Adrenal gland (tissue), 12 donors: ENCODE results near the gene TNS4. TPM values are rescaled to one million over a fixed set of nuclear protein-coding genes. Genes with fewer than 3 reads are reported as not detected.
A peak's percentile ranks its signal among the peaks of the same experiment; 100 is the strongest.

Source experiments
- DNase-seq, 7 donors: peaks; one replicate each; pipeline ENCODE4 v3.0.0-alpha.2; 2019 to 2020
- H3K27ac ChIP-seq, 5 donors: fragments of 200-600 bp; sonication (generic) in 4 of 5; 1 replicate in 3 of 5; 2 replicates in 2 of 5; pipeline versions ENCODE4 v1.5.1 to v1.8.0; 2016 to 2020; ENCODE audit warnings: mild to moderate bottlenecking in 1 of 5
- H3K27me3 ChIP-seq: fragments of 200-600 bp; 2 replicates; pipeline ENCODE4 v1.8.0; 2021
- H3K36me3 ChIP-seq, 2 donors: fragments of 200-600 bp; replicated peaks in 1 of 2; 1 replicate in 1 of 2; 2 replicates in 1 of 2; pipeline versions ENCODE4 v1.5.1 to v1.8.0; 2018 to 2022
- H3K4me1 ChIP-seq, 2 donors: fragments of 200-600 bp; replicated peaks in 1 of 2; 1 replicate in 1 of 2; 2 replicates in 1 of 2; pipeline versions ENCODE4 v1.5.1 to v1.8.0; 2018 to 2021
- H3K4me3 ChIP-seq, 4 donors: fragments of 200-600 bp; sonication (generic) in 3 of 4; one replicate each; pipeline ENCODE4 v1.5.1; 2016 to 2018
- H3K9me3 ChIP-seq, 3 donors: fragments of 200-600 bp; sonication (generic) in 1 of 3; replicated peaks in 1 of 3; 1 replicate in 2 of 3; 2 replicates in 1 of 3; pipeline versions ENCODE4 v1.5.1 to v1.8.0; 2016 to 2021
- POLR2A ChIP-seq, 2 donors: fragments of 450-650 bp; IDR thresholded peaks; one replicate each; pipeline ENCODE4 v1.6.1; 2017; ENCODE audit warnings: antibody characterized with exemption in 2 of 2, mild to moderate bottlenecking in 2 of 2, moderate library complexity in 1 of 2
- WGBS, 4 donors: extraction: QIAGEN DNeasy Blood & Tissue Kit in 2 of 4; methylation state at CpG; one replicate each; pipeline versions ENCODE4 v1.1.5 to v1.1.7; 2013 to 2017; 5-methylcytosine and 5-hydroxymethylcytosine counted together
- intact Hi-C, 2 donors: fragments of 100-400 bp; cut with DNase I; formaldehyde crosslinking; loops; one replicate each; pipeline versions ENCODE4 v1.14.1 to v1.15.0; 2022 to 2023
- polyA plus RNA-seq, 3 donors: library from polyadenylated mRNA; stranded (reverse); fragments of 200-250 nt in 2 of 3; fragments of 350-450 nt in 1 of 3; fragmentation: Illumina TruSeq in 1 of 3; extraction: RNeasy Lipid Tissue Mini Kit (QIAGEN cat#74804) in 1 of 3; gene quantifications; one replicate each; pipeline ENCODE4 v1.2.3, GENCODE V29; 2013 to 2014
- total RNA-seq, 9 donors: library from RNA; depleted of rRNA in 4 of 9; stranded (reverse); fragments of >200 nt in 4 of 9; fragments of 120-200 nt in 1 of 9; fragmentation: NEBNext Ultra II Directional in 1 of 9; extraction: Animal tissue kit (Norgen Biotek cat#: 25700) in 1 of 9; gene quantifications; one replicate each; pipeline versions ENCODE4 v1.1.0 to v1.2.4, GENCODE V29; 2013 to 2023
- TF ChIP-seq, protein P1 (sequence below), 6 experiments: fragments of 450-650 bp in 4 of 6; fragments of 200-600 bp in 2 of 6; sonication (generic) in 1 of 6; IDR thresholded peaks; 1 replicate in 5 of 6; 2 replicates in 1 of 6; pipeline versions ENCODE4 v1.5.1 to v1.8.0; 2016 to 2021; ENCODE audit warnings: antibody characterized with exemption in 6 of 6, mild to moderate bottlenecking in 2 of 6, moderate library complexity in 1 of 6
- donor health status: healthy with polysubstance abuse.
- donor health status: Bipolar disorder and iron deficiency.
- donor health status: DM: yes; HTN: yes; CAD: no.
- donor health status: DM: no; HTN: no; CAD: no.
- donor health status: DM: no; HTN: no; CAD: no.
- donor health status: DM: yes; HTN: yes; CAD: no.

Gene TNS4
- total and polyA plus RNA-seq, 12 donors: 0.07 to 0.32 (median 0.11) TPM; not detected in 7

DNA sequence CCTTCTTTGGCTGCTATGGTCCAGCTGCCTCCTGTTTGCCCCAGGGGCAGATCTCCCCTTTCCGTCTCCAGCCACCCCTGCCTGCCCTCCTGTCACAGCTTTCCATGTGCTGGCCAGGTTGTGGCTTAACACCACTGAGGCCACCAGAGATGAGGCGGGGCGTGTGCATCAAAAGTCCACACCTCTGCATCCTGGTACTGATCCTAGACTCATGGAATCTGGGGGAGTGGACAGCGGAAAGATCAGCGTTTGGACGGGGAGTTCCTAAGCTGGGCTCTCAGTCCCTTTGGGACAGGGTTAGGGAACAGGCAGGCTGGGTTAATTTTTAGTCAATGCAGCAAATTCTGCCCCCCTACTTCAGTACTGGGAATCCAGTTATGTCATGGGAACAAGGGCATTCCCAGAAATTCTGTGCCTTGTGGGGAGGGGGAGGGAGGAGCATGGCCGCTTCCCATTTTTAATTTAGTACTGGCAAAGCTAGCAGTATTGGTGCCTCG is 54.2 kb downstream of the TNS4 start:
- Histone ChIP-seq H3K4me3 (peak overlapping the region in 1 of 4 donors; percentile 60), H3K27me3 (no peaks in the 10 kb centered on the region), H3K4me1 (peaks cover 13 to 58% of the 10 kb centered on the region in 2 donors), H3K36me3 (peaks cover 0 to 2% of the 10 kb centered on the region in 2 donors), H3K9me3 (no peaks in the 10 kb centered on the region), H3K27ac (peak overlapping the region in 3 of 5 donors; percentile 6 to 80 (median 59))
- TF ChIP-seq, protein P1, sequence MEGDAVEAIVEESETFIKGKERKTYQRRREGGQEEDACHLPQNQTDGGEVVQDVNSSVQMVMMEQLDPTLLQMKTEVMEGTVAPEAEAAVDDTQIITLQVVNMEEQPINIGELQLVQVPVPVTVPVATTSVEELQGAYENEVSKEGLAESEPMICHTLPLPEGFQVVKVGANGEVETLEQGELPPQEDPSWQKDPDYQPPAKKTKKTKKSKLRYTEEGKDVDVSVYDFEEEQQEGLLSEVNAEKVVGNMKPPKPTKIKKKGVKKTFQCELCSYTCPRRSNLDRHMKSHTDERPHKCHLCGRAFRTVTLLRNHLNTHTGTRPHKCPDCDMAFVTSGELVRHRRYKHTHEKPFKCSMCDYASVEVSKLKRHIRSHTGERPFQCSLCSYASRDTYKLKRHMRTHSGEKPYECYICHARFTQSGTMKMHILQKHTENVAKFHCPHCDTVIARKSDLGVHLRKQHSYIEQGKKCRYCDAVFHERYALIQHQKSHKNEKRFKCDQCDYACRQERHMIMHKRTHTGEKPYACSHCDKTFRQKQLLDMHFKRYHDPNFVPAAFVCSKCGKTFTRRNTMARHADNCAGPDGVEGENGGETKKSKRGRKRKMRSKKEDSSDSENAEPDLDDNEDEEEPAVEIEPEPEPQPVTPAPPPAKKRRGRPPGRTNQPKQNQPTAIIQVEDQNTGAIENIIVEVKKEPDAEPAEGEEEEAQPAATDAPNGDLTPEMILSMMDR (IDR thresholded peaks at IDR 0.05): no peak
- TF ChIP-seq POLR2A (IDR thresholded peaks at IDR 0.05): no peak
- WGBS, 4 donors: 50 to 63% (median 54%) methylated on average over 7 to 8 of the region's 8 CpGs
- peak in 1 of 7 donors; percentile 5 for DNase-seq
- intact Hi-C loops: loop anchor here in 1 of 2 donors (10.0 kb wide), 1 partner anchor 118 kb away; the partner anchor contains the start of gene CCR7

DNA sequence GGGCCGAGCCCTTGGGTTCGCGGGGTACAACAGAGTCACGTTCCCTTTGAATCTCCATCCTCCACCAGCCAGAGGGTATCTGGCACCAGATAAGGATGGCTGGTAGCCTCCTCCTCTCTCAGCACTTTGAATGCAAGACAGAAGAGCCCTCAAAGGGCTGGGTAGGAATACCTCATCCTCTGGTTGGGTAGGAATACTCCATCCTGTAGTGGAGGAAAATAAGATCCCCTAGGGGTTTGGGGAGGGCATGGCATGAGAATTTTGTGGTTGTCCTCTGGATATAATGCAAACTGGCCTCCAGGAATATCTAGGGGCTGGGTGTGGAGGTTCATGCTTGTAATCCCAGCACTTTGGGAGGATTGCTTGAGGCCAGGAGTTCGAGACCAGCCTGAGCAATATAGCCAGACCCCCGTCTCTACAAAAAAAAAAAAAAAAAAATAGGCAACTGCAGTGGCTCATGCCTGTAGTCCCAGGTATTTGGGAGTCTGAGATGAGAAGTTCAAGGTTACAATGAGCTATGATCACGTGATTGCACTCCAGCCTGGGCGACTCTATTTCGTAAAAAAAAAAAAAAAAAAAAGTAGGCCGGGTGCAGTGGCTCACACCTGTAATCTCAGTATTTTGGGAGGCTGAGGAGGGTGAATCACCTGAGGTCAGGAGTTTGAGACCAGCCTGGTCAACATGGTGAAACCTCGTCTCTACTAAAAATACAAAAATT is 55.5 kb downstream of the TNS4 start:
- Histone ChIP-seq H3K27ac (peak overlapping the region in 4 of 5 donors; percentile 54 to 88 (median 73)), H3K4me3 (peak overlapping the region in 2 of 4 donors; percentile 22 to 60), H3K27me3 (no peaks in the 10 kb centered on the region), H3K9me3 (no peaks in the 10 kb centered on the region), H3K4me1 (peaks cover under 1 to 47% of the 10 kb centered on the region in 2 donors), H3K36me3 (no peaks in the 10 kb centered on the region)
- TF ChIP-seq, protein P1 (IDR thresholded peaks at IDR 0.05): peak in 2 of 6 experiments; percentile 10 to 13
- TF ChIP-seq POLR2A (IDR thresholded peaks at IDR 0.05): no peak
- DNase-seq: no peak
- WGBS, 4 donors: 49 to 55% (median 53%) methylated on average over 11 of the region's 11 CpGs
- intact Hi-C loops: loop anchor here in 1 of 2 donors (10.0 kb wide), 1 partner anchor 119 kb away; the partner anchor contains the start of gene CCR7

DNA sequence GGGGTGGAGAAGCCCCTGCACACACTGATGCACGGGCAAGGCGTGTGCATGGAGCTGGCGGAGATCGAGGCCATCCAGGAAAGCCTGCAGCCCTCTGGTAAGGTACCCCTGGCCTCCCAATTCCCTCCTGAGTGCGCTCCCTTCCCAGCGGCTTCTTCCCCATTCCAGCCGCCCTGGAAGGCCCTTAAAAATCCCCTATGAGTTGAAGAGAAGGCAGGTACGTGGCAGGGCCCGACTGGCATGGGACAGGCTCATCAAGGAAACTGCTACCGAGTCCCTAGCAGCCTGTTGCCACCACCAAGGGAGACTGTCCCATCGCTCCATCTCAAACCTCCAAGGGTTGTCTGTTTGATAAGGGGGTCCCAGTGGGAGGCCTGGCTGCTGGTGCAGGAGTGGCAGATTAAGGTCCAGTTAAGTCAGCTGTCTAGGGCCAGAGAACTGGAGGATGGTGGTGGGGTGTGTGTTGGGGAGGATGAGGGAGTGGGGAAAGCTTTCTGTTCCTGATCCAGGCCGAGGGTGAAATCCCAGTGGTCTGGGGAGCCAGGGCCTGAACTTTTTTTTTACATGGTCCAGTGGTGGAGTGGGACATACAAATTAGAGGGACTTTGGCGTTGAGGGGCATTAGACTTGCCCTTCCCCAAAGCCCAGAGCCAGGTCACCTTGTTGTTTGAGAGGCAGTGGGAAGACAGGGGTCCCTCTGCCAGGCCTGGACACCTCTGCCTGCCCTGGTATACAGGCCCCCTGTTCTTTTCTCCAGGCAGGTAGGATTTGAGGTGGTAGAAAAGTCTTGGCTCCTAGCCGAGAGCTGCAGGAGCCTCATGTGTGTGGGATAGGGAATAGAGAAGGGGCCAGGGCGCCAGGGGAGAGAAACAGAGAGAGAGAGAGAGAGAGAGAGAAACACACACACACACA is 57.2 kb downstream of the TNS4 start:
- intact Hi-C loops: loop anchor here (2.0 to 10.0 kb wide), 4 partner anchors 88 to 121 kb away; partner anchors contain the start of gene CCR7 (in 1 of the 2)

More for the DNA sequence above, 57.2 kb downstream of the TNS4 start:
- H3K36me3 ChIP-seq: no peaks in the 10 kb centered on the region
- DNase-seq: no peak
- peak overlapping the region in 2 of 4 donors; percentile 32 to 60 for H3K4me3 ChIP-seq
- TF ChIP-seq, protein P1 (IDR thresholded peaks at IDR 0.05): no peak
- no peak for TF ChIP-seq POLR2A (IDR thresholded peaks at IDR 0.05)
- no peaks in the 10 kb centered on the region for H3K27me3 ChIP-seq
- 32 to 47% (median 34%) methylated on average over 7 to 15 of the region's 15 CpGs for WGBS, 4 donors
- H3K27ac ChIP-seq: peak overlapping the region; percentile 8 to 97 (median 64)
- H3K4me1 ChIP-seq: peaks cover 0 to 32% of the 10 kb centered on the region in 2 donors
- no peaks in the 10 kb centered on the region for H3K9me3 ChIP-seq
